Kidney (tissue), 14 donors: ENCODE measurements around the gene SMIM26. TPM values are rescaled to one million over a fixed set of nuclear protein-coding genes. Genes with fewer than 3 reads are reported as not detected.

Source experiments
- DNase-seq, 5 donors: peaks; one replicate each; pipeline ENCODE4 v3.0.0-alpha.2; 2013 to 2020
- FAIRE-seq: peaks from 2 replicates; lab custom pipeline; 2012; peaks lifted over from hg19 to GRCh38; lab: Jason Lieb, UNC
- H3K27ac ChIP-seq, 2 donors: one replicate each; pipeline ENCODE4 v1.7.0; 2013; ENCODE audit warnings: low read depth in 2 of 2, low read length in 2 of 2, inconsistent platforms in 1 of 2
- H3K27me3 ChIP-seq: one replicate; pipeline ENCODE4 v1.7.1; 2013; ENCODE audit warnings: low read length, inconsistent platforms; ENCODE audit not compliant: control insufficient read depth, insufficient read depth
- H3K36me3 ChIP-seq, 3 donors: one replicate each; pipeline versions ENCODE4 v1.7.0 to v1.7.1; 2013; ENCODE audit warnings: low read length in 3 of 3, control low read depth in 1 of 3, inconsistent platforms in 1 of 3; ENCODE audit not compliant: insufficient read depth in 3 of 3, control insufficient read depth in 2 of 3
- H3K4me1 ChIP-seq, 3 donors: one replicate each; pipeline versions ENCODE4 v1.7.0 to v1.7.1; 2013; ENCODE audit warnings: low read length in 3 of 3, inconsistent platforms in 1 of 3, low read depth in 1 of 3; ENCODE audit not compliant: control insufficient read depth in 2 of 3, insufficient read depth in 2 of 3
- H3K4me3 ChIP-seq, 3 donors: one replicate each; pipeline versions ENCODE4 v1.7.0 to v1.8.1; 2013; ENCODE audit warnings: low read length in 3 of 3, control low read depth in 1 of 3, inconsistent platforms in 1 of 3
- H3K9ac ChIP-seq, 3 donors: one replicate each; pipeline versions ENCODE4 v1.7.0 to v1.7.1; 2013; ENCODE audit warnings: low read length in 3 of 3, control low read depth in 1 of 3, inconsistent platforms in 1 of 3
- H3K9me3 ChIP-seq, 3 donors: one replicate each; pipeline versions ENCODE4 v1.7.0 to v1.7.1; 2013; ENCODE audit warnings: low read length in 3 of 3, control low read depth in 1 of 3, inconsistent platforms in 1 of 3; ENCODE audit not compliant: control insufficient read depth in 2 of 3, insufficient read depth in 1 of 3
- intact Hi-C: fragments of 100-400 bp; cut with DNase I; formaldehyde crosslinking; loops from one replicate; pipeline ENCODE4 v1.11.1; 2022
- polyA plus RNA-seq: library from polyadenylated mRNA; stranded (reverse); fragments of 350-450 nt; fragmentation: Illumina TruSeq; extraction: RNeasy Lipid Tissue Mini Kit (QIAGEN cat#74804); gene quantifications from one replicate; pipeline ENCODE4 v1.2.3, GENCODE V29; 2014; ENCODE audit warnings: low read depth, low replicate concordance; ENCODE audit not compliant: insufficient read depth
- total RNA-seq: library from RNA; stranded (reverse); fragmentation: NEBNext Ultra II Directional; extraction: Animal tissue kit (Norgen Biotek cat#: 25700); gene quantifications from one replicate; pipeline ENCODE4 v1.2.1, GENCODE V29; 2021
- TF ChIP-seq, protein P1 (sequence below): IDR thresholded peaks from 3 replicates; pipeline ENCODE4 v1.5.1; 2012; ENCODE audit warnings: mild to moderate bottlenecking, moderate library complexity, borderline replicate concordance; ENCODE audit not compliant: insufficient read depth; ENCODE audit errors: extremely low read depth
- donor health status: control.
- donor health status: control.
- donor health status: control.
- donor health status: control.
- donor health status: control.
- donor health status: DM: yes; HTN: yes; CAD: no.
- donor health status: Normal renal cell carcinoma (clear cell type).

Gene SMIM26
- total and polyA plus RNA-seq, 2 donors from 2014 or later = 60.1 to 207 TPM

DNA sequence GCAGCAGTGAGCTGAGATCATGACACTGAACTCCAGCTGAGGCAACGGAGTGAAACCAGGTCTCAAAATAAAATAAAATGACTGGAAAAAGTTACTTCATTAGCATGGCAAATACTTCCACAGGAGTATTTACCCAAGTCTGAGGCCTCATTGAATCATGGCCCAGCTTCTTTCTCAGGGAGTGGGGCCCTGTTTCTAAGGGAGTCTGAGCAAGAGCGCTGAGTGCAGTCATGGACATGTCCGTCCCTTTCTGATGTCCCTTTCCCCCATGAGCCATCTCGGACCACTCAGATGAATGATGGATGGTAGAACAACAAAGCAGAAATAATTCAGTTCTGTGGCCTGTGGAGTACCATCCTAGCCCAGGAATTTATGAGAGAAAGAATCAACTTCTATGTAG is 12.8 kb downstream of the SMIM26 start:
- Histone ChIP-seq H3K27me3 (no peaks in the 10 kb centered on the region), H3K9me3 (no peaks in the 10 kb centered on the region), H3K4me3 (no peak overlapping the region), H3K36me3 (no peaks in the 10 kb centered on the region), H3K9ac (no peak overlapping the region), H3K4me1 (no peaks in the 10 kb centered on the region), H3K27ac (no peak overlapping the region)
- FAIRE-seq (no peak), DNase-seq (no peak)
- intact Hi-C loops = no loop called here
- TF ChIP-seq, protein P1, sequence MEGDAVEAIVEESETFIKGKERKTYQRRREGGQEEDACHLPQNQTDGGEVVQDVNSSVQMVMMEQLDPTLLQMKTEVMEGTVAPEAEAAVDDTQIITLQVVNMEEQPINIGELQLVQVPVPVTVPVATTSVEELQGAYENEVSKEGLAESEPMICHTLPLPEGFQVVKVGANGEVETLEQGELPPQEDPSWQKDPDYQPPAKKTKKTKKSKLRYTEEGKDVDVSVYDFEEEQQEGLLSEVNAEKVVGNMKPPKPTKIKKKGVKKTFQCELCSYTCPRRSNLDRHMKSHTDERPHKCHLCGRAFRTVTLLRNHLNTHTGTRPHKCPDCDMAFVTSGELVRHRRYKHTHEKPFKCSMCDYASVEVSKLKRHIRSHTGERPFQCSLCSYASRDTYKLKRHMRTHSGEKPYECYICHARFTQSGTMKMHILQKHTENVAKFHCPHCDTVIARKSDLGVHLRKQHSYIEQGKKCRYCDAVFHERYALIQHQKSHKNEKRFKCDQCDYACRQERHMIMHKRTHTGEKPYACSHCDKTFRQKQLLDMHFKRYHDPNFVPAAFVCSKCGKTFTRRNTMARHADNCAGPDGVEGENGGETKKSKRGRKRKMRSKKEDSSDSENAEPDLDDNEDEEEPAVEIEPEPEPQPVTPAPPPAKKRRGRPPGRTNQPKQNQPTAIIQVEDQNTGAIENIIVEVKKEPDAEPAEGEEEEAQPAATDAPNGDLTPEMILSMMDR = no peak

DNA sequence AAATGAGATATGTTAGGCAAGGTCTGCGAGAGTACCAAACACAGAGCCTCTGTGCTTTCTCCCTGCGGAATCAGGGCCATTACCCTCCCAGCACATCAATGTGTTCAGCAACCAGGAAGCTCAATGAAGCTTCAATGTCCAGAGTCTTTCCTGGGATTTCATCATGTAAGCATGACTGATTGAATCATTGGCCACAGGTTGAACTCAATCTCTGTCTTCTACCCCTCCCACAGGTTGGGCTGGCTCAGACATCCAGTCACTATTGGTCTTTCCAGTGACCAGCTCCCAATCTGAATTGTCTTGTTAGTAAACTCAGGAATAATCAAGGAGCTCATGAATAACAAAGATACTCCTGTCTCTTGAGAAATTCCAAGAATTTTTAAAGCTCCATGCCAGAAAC is 17.9 kb downstream of the SMIM26 start:
- no peaks in the 10 kb centered on the region for H3K27me3 ChIP-seq
- DNase-seq (no peak), FAIRE-seq (no peak)
- no peaks in the 10 kb centered on the region for H3K4me1 ChIP-seq
- H3K4me3 ChIP-seq = no peak overlapping the region
- intact Hi-C loops = no loop called here
- TF ChIP-seq, protein P1 = no peak
- no peaks in the 10 kb centered on the region for H3K9me3 ChIP-seq
- no peaks in the 10 kb centered on the region for H3K36me3 ChIP-seq
- H3K9ac ChIP-seq = no peak overlapping the region
- H3K27ac ChIP-seq = no peak overlapping the region

DNA sequence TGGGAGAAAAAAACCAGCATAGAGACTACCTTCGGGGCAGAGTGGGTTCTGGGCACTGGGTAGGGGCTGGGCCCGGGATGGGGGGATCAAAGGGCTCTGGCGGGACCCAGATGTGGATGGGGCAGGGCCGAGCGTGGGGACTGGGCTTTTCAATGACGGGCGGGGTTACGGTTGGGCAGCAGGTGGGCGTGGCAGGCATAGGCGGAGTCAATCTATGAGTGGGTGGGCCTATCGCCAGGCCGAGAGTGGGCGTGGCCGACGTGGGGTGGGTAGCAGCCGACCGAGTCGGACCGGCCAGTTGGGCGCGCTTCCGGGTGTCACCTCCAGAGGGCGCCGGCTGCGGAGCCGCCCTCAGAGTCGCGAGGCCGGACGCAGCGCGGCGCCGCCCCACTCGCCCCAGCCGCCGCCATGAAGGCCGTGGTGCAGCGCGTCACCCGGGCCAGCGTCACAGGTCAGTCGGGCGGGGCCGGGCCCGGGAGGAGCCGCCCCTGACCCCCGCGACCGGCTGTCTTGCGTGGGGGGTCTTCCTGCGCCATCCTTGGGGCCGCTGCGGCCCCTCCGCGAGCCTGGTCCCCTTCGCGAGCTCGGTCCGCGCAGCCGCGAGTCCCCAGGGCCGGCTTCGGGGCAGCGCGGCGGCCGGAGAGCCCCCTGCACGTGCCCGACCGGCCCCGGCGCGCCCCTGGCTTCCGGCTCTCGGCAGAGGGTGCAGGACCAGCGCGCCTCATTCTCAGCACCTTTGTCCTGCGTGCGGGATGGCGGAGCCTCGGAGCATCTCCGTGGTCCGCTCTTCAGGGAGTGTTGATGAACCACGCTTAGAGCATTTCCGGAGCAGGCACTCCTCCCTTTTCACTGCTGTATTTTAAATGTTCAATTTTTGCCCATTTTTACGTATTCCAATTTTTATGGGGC is 20.7 kb downstream of the SMIM26 start, which contains the start of gene DTD1:
Gene DTD1, plus strand, starts transcription at position 390 of the 909 bp plus-strand sequence. Its CDS starts 19 bp downstream, at position 409.
- FAIRE-seq (no peak), DNase-seq (peak; percentile 90 to 98 (median 92))
- Histone ChIP-seq H3K36me3 (no peaks in the 10 kb centered on the region), H3K9ac (peak within 1 kb of the TSS; percentile 65 to 81 (median 73)), H3K27me3 (no peaks in the 10 kb centered on the region), H3K9me3 (no peaks in the 10 kb centered on the region), H3K27ac (peak within 1 kb of the TSS; percentile 37 to 43), H3K4me1 (no peaks in the 10 kb centered on the region), H3K4me3 (peak within 1 kb of the TSS; percentile 87 to 95 (median 93))
- TF ChIP-seq, protein P1 = peak; percentile 61
- intact Hi-C loops = no loop called here
